ENCODE measurements around the gene GGTLC1. TPM values are rescaled to one million over a fixed set of nuclear protein-coding genes. Genes with fewer than 3 reads are reported as not detected.

The GGTLC1 gene
- total and polyA plus RNA-seq, 2 of the 8 experiments (the other 6 are each of a cell fraction or from before 2014, with no cell fraction given): not detected

DNA sequence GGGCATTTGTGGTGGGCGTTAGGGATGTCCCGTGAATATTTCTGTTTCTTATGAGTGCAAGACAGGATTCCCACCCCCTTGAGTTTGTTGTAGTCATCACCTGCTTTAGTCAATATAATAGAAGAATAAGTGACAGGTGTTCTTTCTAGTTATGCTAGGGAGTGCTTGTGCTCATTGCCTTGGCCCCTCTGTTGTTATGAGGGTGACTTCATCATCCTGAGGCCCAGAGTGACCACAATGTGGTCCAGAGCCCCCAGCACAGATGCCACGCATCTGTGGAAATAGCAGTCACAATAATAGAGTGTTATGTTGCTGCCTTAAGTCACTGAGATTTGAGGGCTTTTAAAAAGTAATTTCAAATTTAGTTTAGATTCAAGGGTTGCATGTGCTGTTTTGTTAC lies 42.4 kb downstream of the GGTLC1 start:
- Histone ChIP-seq H2AK5ac (ENCODE audit: low read depth, low read length) (no peak overlapping the region), H4K20me1 (replicated peaks in 1 of 2; ENCODE audit: control insufficient read depth in 1 of 2, insufficient read depth in 2 of 2, low read length in 2 of 2) (no peaks in the 10 kb centered on the region), H3K23ac (ENCODE audit: insufficient read length) (no peak overlapping the region), H2BK12ac (ENCODE audit: low read depth, low read length) (no peak overlapping the region), H4K5ac (ENCODE audit: insufficient read length, low read depth, low read length) (no peak overlapping the region), H4K91ac (replicated peaks; ENCODE audit: insufficient read length, low read length) (no peak overlapping the region), H3K79me1 (ENCODE audit: low read depth, low read length) (no peaks in the 10 kb centered on the region), H3K4me1 (replicated peaks in 1 of 4; ENCODE audit: control insufficient read depth in 3 of 4, insufficient read depth in 4 of 4, low read length in 3 of 4) (no peaks in the 10 kb centered on the region), H3K56ac (replicated peaks; ENCODE audit: insufficient read length, low read depth, low read length) (no peak overlapping the region), H3K4me2 (ENCODE audit: insufficient read depth in 1 of 2, low read depth in 2 of 2, low read length in 2 of 2) (no peak overlapping the region), H3K27me3 (replicated peaks in 1 of 4; ENCODE audit: control insufficient read depth in 3 of 4, extremely low read depth in 1 of 4, insufficient read depth in 3 of 4, low read length in 3 of 4) (peaks cover 0 to 1% (median 0%) of the 10 kb centered on the region in 4 experiments; a peak in 1 of 7 replicates), H3K4ac (replicated peaks; ENCODE audit: insufficient read length, low read depth, low read length) (no peak overlapping the region), H2BK5ac (ENCODE audit: low read depth, low read length) (no peak overlapping the region), H4K8ac (ENCODE audit: extremely low read depth, insufficient read depth, low read length) (no peak overlapping the region), H3K23me2 (ENCODE audit: low read depth, low read length) (peaks cover 9% of the 10 kb centered on the region; the same call in 1 of the 2 replicates), H2BK120ac (replicated peaks; ENCODE audit: low read depth, low read length) (no peak overlapping the region), H3K27ac (ENCODE audit: low read depth, low read length) (no peak overlapping the region), H3K9me3 (ENCODE audit: insufficient read depth in 2 of 2, low read depth in 1 of 2, low read length in 1 of 2) (peaks cover 0 to 4% of the 10 kb centered on the region in 2 experiments; a peak in 1 of 4 replicates), H3K4me3 (ENCODE audit: extremely low read depth in 1 of 4, insufficient read depth in 2 of 4, low read depth in 3 of 4, low read length in 4 of 4) (no peak overlapping the region), H3K18ac (ENCODE audit: extremely low read depth, low read length) (no peak overlapping the region), H2BK20ac (ENCODE audit: low read length) (no peak overlapping the region), H2BK15ac (ENCODE audit: low read length) (no peak overlapping the region), H3K79me2 (ENCODE audit: control insufficient read depth in 1 of 2, insufficient read depth in 2 of 2, low read length in 2 of 2) (no peaks in the 10 kb centered on the region), H3K14ac (ENCODE audit: insufficient read length) (no peak overlapping the region), H3K36me3 (ENCODE audit: control insufficient read depth in 2 of 4, insufficient read depth in 4 of 4, low read length in 3 of 4) (no peaks in the 10 kb centered on the region), H3K9ac (replicated peaks in 1 of 4; ENCODE audit: extremely low read depth in 1 of 4, low read depth in 3 of 4, low read length in 3 of 4) (no peak overlapping the region), H2AFZ (ENCODE audit: low read length) (no peak overlapping the region)
- TF ChIP-seq CBX5 (IDR thresholded peaks at IDR 0.05; ENCODE audit: low read depth, low read length): no peak
- no peak for TF ChIP-seq RBBP5 (IDR thresholded peaks at IDR 0.05; ENCODE audit: borderline replicate concordance, low read depth, low read length)
- TF ChIP-seq, protein P1, sequence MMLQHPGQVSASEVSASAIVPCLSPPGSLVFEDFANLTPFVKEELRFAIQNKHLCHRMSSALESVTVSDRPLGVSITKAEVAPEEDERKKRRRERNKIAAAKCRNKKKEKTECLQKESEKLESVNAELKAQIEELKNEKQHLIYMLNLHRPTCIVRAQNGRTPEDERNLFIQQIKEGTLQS (IDR thresholded peaks at IDR 0.05; ENCODE audit: insufficient read depth, low read depth, low read length): no peak
- ChIA-PET CTCF (ENCODE audit: partially characterized antibody) (interaction anchor here (1.2 to 1.7 kb wide), 2 partner anchors 9 to 25 kb away, joined by 3 to 4 read pairs; no protein-coding TSS in a partner anchor), POLR2A (ENCODE audit: partially characterized antibody) (no interaction called here)
- 42% methylated on average over 2 of the region's 3 CpGs; no CpG with 5 or more reads in 1 of the 2 experiments for WGBS, 2 experiments (ENCODE audit: extremely low coverage in 1 of 2, insufficient coverage in 1 of 2, insufficient read length in 1 of 2, insufficient replicate concordance in 2 of 2, low coverage in 1 of 2, low lambda C conversion rate in 2 of 2, missing lambda C conversion rate in 1 of 2)
- no peak for DNase-seq (ENCODE audit: low read depth in 1 of 2, low spot score in 2 of 2)
- FAIRE-seq: no peak

Data from H1 (cell line).